NCI-H187 treated with DMSO at 0.1 percent for 48 hours (cell line): ENCODE data around the gene ICE2.
"Not testable (repeated sequence)": the region's sequence is repeated elsewhere in the genome, so short reads cannot be mapped to it uniquely, and the experiment has no call there.

Source experiments
- DNase-seq: peaks from one replicate; lab custom pipeline; 2025; lab: John Stamatoyannopoulos, UW

The ICE2 gene

DNA sequence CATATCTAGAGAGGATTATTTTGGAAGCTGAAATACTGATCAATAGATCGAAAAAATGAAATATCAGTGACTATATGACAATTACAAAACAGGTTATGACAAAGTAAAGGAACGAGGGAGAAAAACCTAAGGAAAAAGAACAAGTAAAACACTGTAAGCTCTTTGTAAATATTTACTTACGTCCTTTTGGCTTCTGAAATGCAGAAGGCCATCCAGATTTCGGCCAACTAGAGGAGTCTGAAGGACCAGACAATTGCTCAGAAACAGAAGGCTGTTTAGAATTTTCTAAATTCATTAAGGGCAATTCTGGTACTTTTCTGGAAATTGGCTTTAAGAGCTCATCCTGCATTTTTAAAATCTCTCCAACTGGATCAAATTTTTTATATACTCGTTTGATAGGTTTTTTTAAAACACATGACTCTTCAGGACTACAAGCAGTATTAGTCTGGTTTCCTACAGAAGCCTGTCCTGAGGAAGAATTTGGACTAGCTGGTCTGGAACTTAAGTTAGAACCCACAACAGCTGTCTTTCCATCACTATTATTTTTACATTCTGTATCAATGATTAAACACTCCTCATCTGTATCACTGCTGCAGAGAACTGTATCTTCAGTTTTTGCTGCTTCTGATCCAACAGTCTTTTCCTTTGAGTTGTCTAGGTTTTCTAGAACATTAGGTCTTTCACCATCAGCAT, 30.1 kb downstream of the ICE2 start:
- DNase-seq: no peak

DNA sequence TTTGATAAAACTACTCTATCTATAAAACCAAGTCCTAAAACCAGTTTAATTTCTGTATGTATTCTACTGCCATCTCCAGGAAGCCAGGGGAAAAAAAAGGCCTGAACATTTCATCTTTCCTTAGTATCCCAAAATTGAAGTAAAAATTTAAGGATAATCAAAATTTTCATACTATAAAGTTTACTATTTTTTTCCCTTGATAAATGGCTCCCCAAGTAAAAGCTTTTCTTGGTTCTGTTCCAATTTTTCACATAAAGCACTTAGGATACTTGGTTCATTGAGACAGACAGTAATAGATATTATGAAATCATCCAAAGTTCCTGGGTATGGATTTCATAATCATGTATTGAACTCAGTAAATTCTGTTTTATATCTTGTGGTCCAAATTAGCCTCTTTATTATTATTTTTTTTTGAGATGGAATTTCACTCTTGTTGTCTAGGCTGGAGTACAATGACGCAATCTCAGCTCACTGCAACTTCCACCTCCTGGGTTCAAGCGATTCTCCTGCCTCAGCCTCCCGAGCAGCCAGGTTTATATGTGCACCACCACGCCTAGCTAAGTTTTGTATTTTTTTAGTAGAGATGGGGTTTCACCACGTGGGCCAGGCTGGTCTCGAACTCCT, 34.5 kb downstream of the ICE2 start:
- DNase-seq: no peak

DNA sequence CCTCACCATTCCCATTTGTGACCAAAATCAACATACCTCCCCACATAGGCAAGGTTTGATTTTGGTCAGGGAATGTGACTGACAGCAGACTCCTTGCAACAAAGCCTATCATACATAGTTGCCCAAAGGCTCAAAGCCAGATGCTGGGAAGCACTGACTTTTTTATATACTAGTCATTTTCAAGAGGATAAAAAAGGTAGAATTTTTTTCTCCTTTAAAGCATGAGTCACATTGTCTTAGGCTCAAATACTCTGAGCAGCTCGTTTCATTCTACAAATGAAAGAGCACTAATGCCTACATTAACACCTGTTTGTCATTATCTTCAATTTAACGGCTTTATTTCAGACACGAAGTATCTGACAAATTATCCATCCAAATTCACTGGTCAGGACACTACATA, 36.2 kb downstream of the ICE2 start:
- no peak for DNase-seq

DNA sequence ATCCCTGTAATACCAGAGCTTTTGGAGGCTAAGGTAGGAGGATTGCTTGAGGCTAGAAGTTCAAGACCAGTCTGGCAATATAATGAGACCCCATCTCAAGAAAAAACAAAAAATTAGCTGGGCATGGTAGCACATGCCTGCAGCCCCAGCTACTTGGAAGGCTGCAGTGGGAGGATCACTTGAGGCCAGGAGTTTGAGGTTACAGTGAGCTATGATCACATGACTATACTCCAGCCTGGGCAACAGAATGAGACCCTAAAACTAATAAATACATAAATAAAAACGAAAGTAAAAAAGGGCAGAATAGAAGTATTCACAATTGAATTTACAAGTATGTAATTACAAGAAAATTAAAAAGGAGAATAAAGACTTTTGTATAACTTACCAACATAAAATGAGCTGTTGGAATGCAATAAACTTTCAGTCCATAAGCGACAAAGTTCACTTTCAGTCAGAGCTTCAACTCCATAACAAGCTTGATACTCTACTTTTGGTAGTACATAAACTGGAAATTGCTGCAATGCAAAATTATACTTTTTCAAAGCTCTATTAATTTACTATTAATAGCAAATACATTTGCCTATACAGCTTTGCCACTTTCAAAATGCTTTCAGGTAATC, 36.8 kb downstream of the ICE2 start:
- no peak for DNase-seq

DNA sequence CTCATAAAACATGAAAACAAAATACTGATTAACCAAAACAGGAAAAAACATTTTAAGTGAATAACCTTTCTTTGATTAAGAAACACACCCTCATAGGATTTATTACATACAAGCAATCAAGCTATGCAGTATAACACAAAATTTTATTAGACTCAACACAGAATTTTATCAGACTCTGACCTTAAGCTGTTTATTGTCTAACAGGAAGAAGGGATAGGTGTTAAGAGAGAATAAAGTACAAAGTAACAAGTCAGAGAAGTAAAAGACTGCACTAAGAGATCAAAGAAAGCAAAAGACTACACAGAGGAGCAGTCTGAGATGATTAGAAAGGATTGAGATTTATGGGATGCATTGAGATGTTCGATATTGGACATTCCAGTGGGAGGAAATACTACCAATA, 37.6 kb downstream of the ICE2 start:
- DNase-seq: no peak

DNA sequence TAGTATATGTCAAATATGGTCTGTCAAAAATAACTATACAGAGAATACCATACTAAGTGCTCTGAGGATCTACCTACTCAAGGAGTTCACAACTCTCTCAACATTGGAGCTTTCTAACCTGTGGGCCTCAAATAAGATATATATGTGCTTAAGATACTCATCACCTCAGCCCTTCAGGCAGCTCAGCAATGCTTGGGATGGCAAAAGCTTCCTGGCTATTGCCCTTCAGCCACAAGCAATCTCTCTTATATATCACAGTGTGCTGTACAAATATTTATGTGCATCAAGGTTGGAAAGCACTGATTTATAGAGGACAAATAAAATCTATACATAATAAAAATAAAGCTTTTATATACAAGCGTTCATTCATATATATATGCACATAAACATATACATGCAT, 40.3 kb downstream of the ICE2 start:
- DNase-seq: no peak

DNA sequence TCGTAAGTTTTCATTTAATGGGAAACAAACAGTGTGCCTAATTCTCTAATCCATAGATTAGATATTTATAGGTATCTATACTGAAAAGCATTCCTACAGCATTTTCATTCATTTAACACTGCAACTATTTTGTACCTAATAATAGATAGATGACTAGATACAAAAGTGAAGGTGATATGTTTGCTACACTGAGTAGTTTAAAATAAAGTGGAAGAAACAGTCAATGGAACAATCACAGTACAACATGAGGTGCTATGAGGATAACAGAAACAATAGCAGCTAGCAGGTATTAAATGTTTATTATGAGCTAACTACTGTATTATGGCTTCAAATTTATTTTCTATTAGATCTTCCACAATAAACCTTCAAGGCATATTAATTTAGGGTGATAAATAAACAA, 50.0 kb downstream of the ICE2 start:
- no peak for DNase-seq

DNA sequence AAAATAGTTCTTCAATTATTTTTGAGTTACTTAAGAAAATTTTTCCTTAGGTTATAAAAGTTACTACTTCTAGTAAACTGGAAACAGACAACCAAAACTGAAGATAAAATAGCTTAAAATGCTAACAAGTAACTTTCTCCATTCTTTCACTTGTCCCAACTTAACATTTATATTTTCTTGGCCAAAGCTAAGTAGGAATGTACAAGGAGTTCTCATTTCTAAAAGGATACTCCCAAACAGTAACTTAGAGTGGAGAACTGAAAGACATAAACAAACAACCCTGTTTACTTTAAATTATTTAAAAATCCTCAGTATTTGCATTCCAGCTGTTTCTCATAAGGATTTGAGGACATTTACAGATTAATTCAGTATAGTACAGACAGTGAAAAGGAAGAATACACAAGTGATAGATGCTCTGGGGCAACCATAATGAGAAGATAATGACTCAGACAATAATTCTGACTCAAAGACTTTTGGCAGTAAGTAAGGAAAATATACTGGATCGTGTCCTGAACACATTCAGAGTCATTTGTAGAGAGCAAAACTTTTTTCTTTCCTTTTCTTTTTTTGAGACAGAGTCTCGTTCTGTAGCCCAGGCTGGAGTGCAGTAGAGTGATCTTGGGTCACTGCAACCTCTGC, 52.0 kb downstream of the ICE2 start:
- no peak for DNase-seq

DNA sequence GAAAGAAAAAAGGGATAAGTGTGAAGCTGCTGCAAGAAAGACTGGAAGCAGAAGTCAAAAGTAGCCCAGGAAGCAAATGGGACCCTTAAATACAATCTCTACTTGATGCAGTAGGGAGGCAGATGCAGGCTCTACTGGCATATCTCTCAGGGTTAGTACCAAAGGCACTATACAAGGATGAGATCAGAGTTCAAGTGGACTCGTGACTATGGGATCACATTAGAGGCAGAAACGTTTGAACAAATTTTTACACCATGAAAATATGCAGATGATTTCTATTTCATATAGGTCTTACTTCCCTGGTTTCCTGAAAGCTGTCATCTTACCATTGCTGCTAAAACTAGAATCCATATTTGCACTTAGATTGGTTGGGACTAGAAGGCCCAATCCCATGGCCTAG, 53.5 kb downstream of the ICE2 start:
- no peak for DNase-seq

DNA sequence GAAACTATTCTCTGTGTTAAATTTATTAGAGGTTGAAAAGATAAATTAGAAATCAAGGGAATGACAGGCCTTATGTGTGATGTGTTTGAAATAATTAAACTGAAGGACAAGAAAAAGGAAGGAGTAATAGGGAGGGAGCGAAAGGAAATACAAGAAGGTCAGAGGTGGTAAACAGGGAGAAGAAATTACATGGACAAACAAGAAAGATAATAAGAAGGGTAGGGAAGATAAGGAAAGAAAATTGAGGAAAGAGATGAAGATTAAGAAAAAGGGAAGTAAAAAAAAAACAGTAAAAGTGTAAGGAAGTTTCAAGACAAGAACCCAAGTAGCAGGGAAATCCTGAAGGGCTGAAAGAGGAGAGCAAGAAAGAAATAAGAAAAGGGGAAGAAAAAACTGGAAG, 54.9 kb downstream of the ICE2 start:
- DNase-seq: no peak

DNA sequence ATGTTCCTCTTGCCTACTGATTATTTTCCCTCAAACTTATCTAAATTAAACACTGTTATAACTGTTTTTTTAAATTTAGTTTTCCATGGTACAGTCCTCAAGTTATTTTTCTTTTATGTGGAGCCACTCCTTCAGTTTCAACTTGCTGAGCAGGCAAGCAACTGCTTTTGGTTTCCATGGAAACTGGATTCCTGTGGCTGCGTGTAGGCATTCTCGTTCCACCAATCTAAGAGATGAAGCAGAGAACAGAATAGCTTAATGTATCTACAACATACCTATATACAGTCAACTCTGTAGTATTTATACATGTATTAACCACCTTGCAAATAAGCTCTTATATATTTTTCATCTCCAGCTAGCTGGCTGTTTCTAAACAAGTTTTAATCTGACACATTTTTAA, 55.4 kb downstream of the ICE2 start:
- DNase-seq: no peak

DNA sequence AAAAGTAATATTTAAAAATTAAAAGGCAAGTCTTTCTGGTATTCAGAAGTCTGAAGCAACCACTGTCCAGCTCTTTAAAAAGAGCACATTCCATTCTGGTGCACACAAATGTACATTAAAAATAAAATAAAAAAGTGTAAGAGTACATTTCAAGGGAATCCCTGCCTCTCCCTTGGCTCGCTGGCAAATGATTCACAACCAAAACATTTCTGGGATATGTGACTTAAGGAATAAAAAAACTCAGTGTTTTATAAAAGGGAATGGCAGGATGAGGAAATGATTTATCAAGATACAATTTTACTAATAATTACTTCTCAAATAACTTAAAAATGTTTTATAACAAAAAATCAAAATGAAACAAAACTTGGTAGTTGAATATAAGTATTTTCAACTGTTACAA, 57.4 kb downstream of the ICE2 start:
- DNase-seq: no peak

DNA sequence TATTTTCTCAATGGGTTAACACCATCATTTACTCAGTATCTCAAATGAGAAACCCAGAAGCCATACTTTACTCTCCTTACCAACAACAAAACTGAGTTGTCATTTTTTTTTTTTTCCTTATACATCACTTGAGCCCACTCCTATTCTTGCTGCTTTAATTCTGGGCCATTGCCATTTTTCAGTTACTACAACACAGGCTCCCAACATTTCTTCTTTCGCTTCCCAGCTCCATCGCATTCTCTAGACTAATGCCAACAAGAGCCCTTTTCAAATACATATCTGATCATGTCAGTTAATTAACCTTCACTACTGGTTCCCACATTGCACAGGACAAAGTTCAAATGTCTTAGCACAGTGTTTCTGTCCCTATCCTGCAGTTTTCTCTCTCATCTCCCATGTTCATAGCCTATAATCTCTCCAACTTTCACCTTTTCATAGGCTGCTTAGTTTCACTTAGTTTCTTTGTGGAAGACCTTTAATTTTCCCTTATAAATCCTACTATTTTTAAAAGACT, 58.7 kb downstream of the ICE2 start:
- no peak for DNase-seq

DNA sequence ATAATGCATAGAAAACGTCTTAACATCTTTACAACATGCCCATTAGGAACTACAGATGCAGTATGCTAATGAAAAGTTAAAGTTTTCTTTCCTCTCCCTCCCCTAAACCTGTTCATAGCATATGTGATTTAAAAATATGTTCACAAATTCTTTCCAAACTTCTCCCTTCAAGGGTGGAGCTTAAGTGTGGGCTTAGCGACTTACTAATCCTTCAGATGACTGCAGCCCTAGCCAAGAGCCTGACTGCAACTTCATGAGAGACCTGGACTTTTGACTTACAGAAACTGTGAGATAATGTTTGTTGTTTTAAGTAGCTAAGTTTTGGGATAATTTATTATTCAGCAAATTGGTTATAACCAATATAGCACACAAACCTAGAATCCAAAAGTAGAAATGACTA, 59.2 kb downstream of the ICE2 start:
- no peak for DNase-seq

DNA sequence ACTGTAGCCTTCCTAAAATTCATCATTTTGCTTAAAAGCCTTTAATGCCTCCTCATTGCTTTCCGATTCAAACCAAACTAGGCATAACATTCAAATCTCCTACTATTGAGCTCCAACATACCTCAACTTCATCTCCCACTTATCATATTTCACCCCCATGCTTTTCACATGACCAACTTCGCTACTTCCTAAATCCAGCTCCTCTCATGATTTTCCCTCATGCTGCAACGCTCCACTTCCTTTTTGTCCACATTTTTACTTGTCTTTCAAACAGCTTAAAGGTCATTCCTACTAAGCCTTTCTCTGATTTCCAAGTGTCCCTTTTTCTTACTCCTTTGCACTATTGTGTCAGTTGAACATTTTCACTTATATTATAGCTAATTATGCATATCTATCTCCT, 60.8 kb downstream of the ICE2 start:
- DNase-seq: no peak

DNA sequence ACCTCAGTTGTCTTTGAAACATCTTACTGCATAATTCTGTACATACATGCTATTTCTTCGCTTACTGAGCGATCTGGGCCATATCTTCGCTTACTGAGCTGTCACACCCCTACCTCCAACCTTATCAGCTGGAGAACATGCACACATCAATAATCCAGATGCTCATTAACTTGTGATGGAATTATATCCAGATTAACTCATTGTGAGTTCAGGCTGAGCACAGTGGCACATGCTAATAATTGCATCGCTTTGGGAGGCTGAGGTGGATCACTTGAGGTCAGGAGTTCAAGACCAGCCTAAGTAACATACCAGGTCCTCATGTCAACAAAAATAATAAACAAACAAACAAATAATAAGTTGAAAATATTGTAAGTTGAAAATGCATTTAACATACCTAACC, 61.8 kb downstream of the ICE2 start:
- no peak for DNase-seq

DNA sequence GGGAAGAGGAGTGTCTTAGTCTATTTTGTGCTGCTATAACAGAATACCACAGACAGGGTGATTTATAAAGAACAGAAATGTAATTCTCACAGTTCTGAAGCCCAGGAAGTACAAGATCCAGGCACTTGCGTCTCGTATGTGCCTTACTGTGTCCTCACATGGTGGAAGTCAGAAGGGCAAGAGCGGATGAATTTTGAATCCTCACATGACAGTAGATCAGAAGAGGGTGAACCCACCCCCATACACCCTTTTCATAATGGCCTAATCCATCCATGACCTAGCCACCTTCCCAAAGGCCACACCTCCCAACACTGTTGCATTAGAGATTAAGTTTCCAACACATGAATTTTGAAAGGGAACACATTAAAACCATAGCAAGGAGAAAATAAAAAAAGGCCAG, 62.5 kb downstream of the ICE2 start:
- DNase-seq: no peak

DNA sequence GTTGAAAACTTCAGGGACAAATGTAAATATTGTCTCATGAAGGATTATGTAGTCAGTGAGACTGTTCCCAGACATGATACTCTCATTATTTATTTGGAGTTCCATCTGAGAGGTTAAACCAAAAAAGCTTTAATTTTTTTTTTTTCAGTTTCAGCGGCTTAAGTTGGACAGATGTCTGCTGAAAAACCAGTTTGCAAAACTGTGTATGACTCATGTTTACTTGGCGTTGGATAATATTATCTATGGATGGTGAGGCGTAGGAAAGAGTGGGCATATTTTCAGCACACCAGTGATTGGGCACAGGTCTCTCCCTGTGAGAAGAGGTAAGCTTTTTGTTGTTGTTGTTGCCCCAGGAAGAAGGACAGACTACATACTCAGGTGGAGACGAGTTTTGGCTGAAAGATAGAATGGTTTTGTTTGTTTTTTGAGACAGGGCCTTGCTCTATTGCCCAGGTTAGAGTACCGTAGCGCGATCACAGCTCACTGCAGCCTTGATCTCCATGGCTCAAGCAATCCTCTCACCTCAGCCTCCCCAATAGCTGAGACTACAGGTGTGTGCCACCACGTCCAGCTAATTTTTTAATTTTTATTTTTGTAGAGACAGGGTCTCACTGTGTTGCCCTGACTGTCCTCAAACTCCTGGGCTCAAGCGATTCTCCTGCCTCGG, 64.8 kb downstream of the ICE2 start:
- no peak for DNase-seq

DNA sequence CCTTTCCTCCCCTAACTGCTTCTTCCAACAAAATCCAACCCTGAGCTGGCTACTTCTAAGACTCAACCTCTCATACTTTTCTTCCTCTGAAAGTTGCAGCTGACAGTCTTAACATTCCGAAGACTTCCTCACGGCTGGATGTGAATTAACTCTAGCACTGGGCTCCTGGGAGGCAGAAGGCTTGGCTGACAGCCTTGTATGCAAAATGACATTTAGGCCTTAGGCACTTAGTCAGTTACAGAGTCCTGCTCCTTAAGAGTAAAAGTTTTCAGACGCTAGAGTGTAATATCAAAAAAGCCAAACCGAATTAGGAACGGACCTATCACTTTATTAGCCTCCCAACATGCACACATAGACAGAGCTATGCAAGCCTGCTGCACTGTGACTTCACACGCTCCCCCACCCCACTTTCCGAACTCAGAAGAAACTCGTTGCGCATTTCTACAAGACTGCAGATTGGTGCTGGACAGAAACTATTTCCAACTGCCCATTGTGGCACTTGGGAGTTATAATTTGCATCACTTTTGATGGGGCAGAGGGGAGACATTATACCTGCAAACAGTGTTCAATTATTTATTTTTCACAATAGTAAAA, 65.6 kb downstream of the ICE2 start:
- DNase-seq: no peak

DNA sequence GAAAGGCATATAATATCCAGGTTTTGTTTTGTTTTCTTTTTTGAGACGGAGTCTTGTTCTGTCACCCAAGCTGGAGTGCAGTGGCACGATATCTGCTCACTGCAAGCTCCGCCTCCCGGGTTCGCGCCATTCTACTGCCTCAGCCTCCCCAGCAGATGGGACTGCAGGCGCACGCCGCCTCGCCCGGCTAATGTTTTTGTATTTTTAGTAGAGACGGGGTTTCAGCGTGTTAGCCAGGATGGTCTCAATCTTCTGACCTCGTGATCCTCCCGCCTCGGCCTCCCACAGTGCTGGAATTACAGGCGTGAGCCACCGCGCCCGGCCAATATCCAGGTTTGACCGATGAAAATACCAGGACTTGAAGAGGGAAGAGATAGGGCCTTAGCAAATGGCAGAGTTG, 66.1 kb downstream of the ICE2 start:
- not testable (repeated sequence) for DNase-seq

DNA sequence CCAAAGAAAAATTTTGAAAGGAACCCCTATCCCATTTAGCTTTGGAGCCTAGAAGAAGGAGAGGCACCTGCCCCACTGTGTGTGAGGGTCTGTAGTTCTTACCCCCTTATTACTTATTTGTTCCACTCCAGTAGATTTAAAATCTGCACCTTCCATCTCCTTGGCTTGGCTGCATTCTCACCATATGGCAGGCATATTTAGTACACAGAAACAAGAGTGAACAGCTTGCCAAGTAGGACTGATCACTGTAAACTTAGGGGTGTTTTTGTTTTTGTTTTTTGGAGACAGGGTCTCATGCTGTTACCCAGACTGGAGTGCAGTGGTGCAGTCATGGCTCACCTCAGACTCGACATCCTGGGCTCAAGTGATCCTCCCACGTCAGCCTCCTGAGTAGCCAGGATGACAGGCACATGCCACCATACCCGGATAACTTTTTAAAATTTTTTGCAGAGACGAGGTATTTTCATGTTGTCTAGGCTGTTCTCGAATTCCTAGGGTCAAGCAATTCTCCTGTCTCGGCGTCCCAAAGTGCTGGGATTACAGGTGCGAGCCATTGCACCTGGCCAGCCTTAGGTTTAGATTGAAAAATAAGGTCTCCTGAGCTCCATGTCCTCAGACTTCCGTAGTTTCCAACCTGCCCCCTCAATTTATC, 67.0 kb downstream of the ICE2 start:
- no peak for DNase-seq

DNA sequence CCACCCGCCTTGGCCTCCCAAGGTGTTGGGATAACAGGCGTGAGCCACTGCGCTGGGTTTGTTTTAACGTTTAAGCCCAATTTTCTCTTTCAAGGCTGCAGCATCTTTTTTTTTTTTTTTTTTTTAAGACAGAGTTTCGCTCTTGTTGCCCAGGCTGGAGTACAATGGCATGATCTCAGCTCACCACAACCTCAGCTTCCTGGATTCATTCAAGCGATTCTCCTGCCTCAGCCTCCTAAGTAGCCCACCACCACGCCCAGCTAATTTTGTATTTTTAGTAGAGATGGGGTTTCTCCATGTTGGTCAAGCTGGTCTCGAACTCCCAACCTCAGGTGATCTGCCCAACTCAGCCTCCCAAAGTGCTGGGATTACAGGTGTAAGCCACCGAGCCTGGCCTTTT, 68.6 kb downstream of the ICE2 start:
- not testable (repeated sequence) for DNase-seq
